Endothelial cell (in vitro differentiated cells): ENCODE measurements around the gene DYNC2H1. TPM values are rescaled to one million over a fixed set of nuclear protein-coding genes. Genes with fewer than 3 reads are reported as not detected.

Source experiments
- DNase-seq: peaks from one replicate; pipeline ENCODE4 v3.0.0; 2021; ENCODE audit warnings: low spot score
- H3K27ac Mint-ChIP-seq: one replicate; pipeline ENCODE4 v1.8.0; 2021; ENCODE audit warnings: mixed read lengths, inconsistent platforms; ENCODE audit not compliant: unreplicated experiment
- H3K27me3 Mint-ChIP-seq: one replicate; pipeline ENCODE4 v1.8.0; 2021; ENCODE audit warnings: mild to moderate bottlenecking, moderate library complexity, mixed read lengths, inconsistent platforms; ENCODE audit not compliant: unreplicated experiment
- H3K36me3 Mint-ChIP-seq: one replicate; pipeline ENCODE4 v1.8.0; 2021; ENCODE audit warnings: mild to moderate bottlenecking, low read depth, mixed read lengths, inconsistent platforms; ENCODE audit not compliant: unreplicated experiment
- H3K4me1 Mint-ChIP-seq: one replicate; pipeline ENCODE4 v1.8.0; 2021; ENCODE audit warnings: mild to moderate bottlenecking, mixed read lengths, inconsistent platforms; ENCODE audit not compliant: unreplicated experiment
- H3K4me3 Mint-ChIP-seq: one replicate; pipeline ENCODE4 v1.8.0; 2021; ENCODE audit warnings: mild to moderate bottlenecking, mixed read lengths, inconsistent platforms; ENCODE audit not compliant: unreplicated experiment
- H3K9me3 Mint-ChIP-seq: one replicate; pipeline ENCODE4 v1.8.0; 2021; ENCODE audit warnings: mixed read lengths, inconsistent platforms; ENCODE audit not compliant: unreplicated experiment
- CTCF ChIP-seq: fragments of 200-600 bp; sonication (generic); IDR thresholded peaks from one replicate; pipeline ENCODE4 v1.5.0; 2021; ENCODE audit warnings: antibody characterized with exemption; ENCODE audit not compliant: unreplicated experiment
- total RNA-seq: library from RNA; stranded (reverse); fragmentation: NEBNext Ultra II Directional; extraction: Animal tissue kit (Norgen Biotek cat#: 25700); gene quantifications from one replicate; pipeline ENCODE4 v1.2.1, GENCODE V29; 2021; ENCODE audit not compliant: unreplicated experiment

The DYNC2H1 gene
- total RNA-seq, 1 donor from 2014 or later = 7.9 TPM

GRCh38 chr11:103266167-103266831 is 157.1 kb downstream of the DYNC2H1 start:
- no peaks in the 10 kb centered on the region for H3K9me3 Mint-ChIP-seq
- H3K36me3 Mint-ChIP-seq = peaks cover 4% of the 10 kb centered on the region
- peaks cover 3% of the 10 kb centered on the region for H3K27me3 Mint-ChIP-seq
- DNase-seq = no peak
- TF ChIP-seq CTCF = no peak
- H3K27ac Mint-ChIP-seq = no peak overlapping the region
- no peak overlapping the region for H3K4me3 Mint-ChIP-seq
- H3K4me1 Mint-ChIP-seq = no peaks in the 10 kb centered on the region

- Mint-ChIP-seq H3K27me3 (no peaks in the 10 kb centered on the region), H3K4me3 (no peak overlapping the region), H3K9me3 (no peaks in the 10 kb centered on the region), H3K27ac (no peak overlapping the region), H3K4me1 (no peaks in the 10 kb centered on the region), H3K36me3 (no peaks in the 10 kb centered on the region)
- DNase-seq = no peak
- TF ChIP-seq CTCF = no peak
Measured at GRCh38 chr11:103272876-103273275, 163.7 kb downstream of the DYNC2H1 start.

GRCh38 chr11:103274025-103274424 is 164.8 kb downstream of the DYNC2H1 start:
- Mint-ChIP-seq H3K4me3 (no peak overlapping the region), H3K4me1 (no peaks in the 10 kb centered on the region), H3K27me3 (no peaks in the 10 kb centered on the region), H3K36me3 (no peaks in the 10 kb centered on the region), H3K27ac (no peak overlapping the region), H3K9me3 (no peaks in the 10 kb centered on the region)
- DNase-seq = no peak
- TF ChIP-seq CTCF = no peak

GRCh38 chr11:103279821-103280220 is 170.6 kb downstream of the DYNC2H1 start:
- no peak for TF ChIP-seq CTCF
- H3K4me3 Mint-ChIP-seq = no peak overlapping the region
- no peaks in the 10 kb centered on the region for H3K4me1 Mint-ChIP-seq
- no peak overlapping the region for H3K27ac Mint-ChIP-seq
- no peaks in the 10 kb centered on the region for H3K27me3 Mint-ChIP-seq
- DNase-seq = no peak
- H3K9me3 Mint-ChIP-seq = no peaks in the 10 kb centered on the region
- H3K36me3 Mint-ChIP-seq = no peaks in the 10 kb centered on the region

GRCh38 chr11:103281301-103281700 is 172.1 kb downstream of the DYNC2H1 start:
- Mint-ChIP-seq H3K4me1 (no peaks in the 10 kb centered on the region), H3K27ac (no peak overlapping the region), H3K4me3 (no peak overlapping the region), H3K36me3 (no peaks in the 10 kb centered on the region), H3K27me3 (no peaks in the 10 kb centered on the region), H3K9me3 (no peaks in the 10 kb centered on the region)
- no peak for DNase-seq
- no peak for TF ChIP-seq CTCF
